B cell (primary cell): Measurements from ENCODE around the gene ACE. TPM values are rescaled to one million over a fixed set of nuclear protein-coding genes. Genes with fewer than 3 reads are reported as not detected.

Experiments used
- ATAC-seq: fragments of 200-7000 bp; cut with Tn5 transposase; one replicate; pipeline ENCODE4 v1.10.0; 2021; ENCODE audit warnings: low read depth, mild to moderate bottlenecking, moderate number of reproducible peaks, moderate library complexity
- CTCF ChIA-PET: fragments of 350-600 bp; sonication (Branson Sonifier 250); formaldehyde crosslinking; loops from one replicate; lab custom pipeline; 2021; ENCODE audit warnings: antibody characterized with exemption, inconsistent platforms; lab: Charles Lee
- POLR2A ChIA-PET: fragments of 350-600 bp; sonication (Branson Sonifier 250); formaldehyde crosslinking; loops from one replicate; lab custom pipeline; 2021; ENCODE audit warnings: antibody characterized with exemption; lab: Charles Lee
- DNase-seq: peaks from one replicate; pipeline ENCODE4 v3.0.0; 2013
- H2AFZ ChIP-seq: 2 replicates; pipeline ENCODE4 v1.6.1; 2012; ENCODE audit warnings: mild to moderate bottlenecking, low read depth, low read length; ENCODE audit not compliant: insufficient read depth, poor library complexity, severe bottlenecking
- H3K27ac ChIP-seq, 2 donors: 1 replicate in 1 of 2; 2 replicates in 1 of 2; pipeline ENCODE4 v1.5.1; 2012 to 2013; ENCODE audit warnings: low read length in 2 of 2, mild to moderate bottlenecking in 2 of 2, moderate library complexity in 1 of 2
- H3K27me3 ChIP-seq, 4 experiments: fragments of 200-600 bp in 1 of 4; sonication (generic) in 1 of 4; replicated peaks in 1 of 4; 1 replicate in 2 of 4; 2 replicates in 2 of 4; pipeline versions ENCODE4 v1.6.1 to v1.7.0; 2013 to 2016; ENCODE audit warnings: low read length in 3 of 4, mild to moderate bottlenecking in 2 of 4, mixed read lengths in 1 of 4, moderate library complexity in 1 of 4; ENCODE audit not compliant: insufficient read depth in 4 of 4, control insufficient read depth in 3 of 4; ENCODE audit errors: control extremely low read depth in 1 of 4
- H3K36me3 ChIP-seq, 2 experiments: replicated peaks in 1 of 2; 1 replicate in 1 of 2; 2 replicates in 1 of 2; pipeline versions ENCODE4 v1.6.1 to v1.7.1; 2013; ENCODE audit warnings: low read length in 1 of 2; ENCODE audit not compliant: insufficient read depth in 2 of 2, control insufficient read depth in 1 of 2; ENCODE audit errors: control extremely low read depth in 1 of 2, extremely low read depth in 1 of 2
- H3K4me1 ChIP-seq, 2 donors: fragments of 200-600 bp in 1 of 2; sonication (generic) in 1 of 2; 1 replicate in 1 of 2; 2 replicates in 1 of 2; pipeline versions ENCODE4 v1.5.1 to v1.6.1; 2013 to 2017; ENCODE audit warnings: low read length in 2 of 2; ENCODE audit not compliant: control insufficient read depth in 2 of 2, insufficient read depth in 2 of 2
- H3K4me2 ChIP-seq: replicated peaks from 2 replicates; pipeline ENCODE3; 2012; ENCODE audit warnings: mild to moderate bottlenecking, low read depth, low read length; ENCODE audit not compliant: poor library complexity, severe bottlenecking
- H3K4me3 ChIP-seq, 5 experiments: fragments of 200-600 bp in 1 of 5; sonication (generic) in 1 of 5; 1 replicate in 3 of 5; 2 replicates in 2 of 5; pipeline versions ENCODE4 v1.5.1 to v1.7.0; 2011 to 2016; ENCODE audit warnings: low read length in 4 of 5, mild to moderate bottlenecking in 4 of 5, low read depth in 2 of 5, control low read depth in 1 of 5, moderate library complexity in 1 of 5; ENCODE audit not compliant: insufficient read depth in 1 of 5; ENCODE audit errors: control extremely low read depth in 1 of 5, extremely low read depth in 1 of 5
- H3K79me2 ChIP-seq: fragments of 200-600 bp; sonication (generic); one replicate; pipeline ENCODE4 v1.6.0; 2016; ENCODE audit warnings: low read length; ENCODE audit not compliant: control insufficient read depth, insufficient read depth
- H3K9ac ChIP-seq: fragments of 200-600 bp; sonication (generic); 2 replicates; pipeline ENCODE4 v1.6.1; 2017; ENCODE audit warnings: mild to moderate bottlenecking, low read length, moderate library complexity
- H3K9me3 ChIP-seq, 3 donors: one replicate each; pipeline versions ENCODE4 v1.6.1 to v1.7.1; 2013; ENCODE audit warnings: low read length in 2 of 3; ENCODE audit not compliant: control insufficient read depth in 2 of 3, insufficient read depth in 1 of 3; ENCODE audit errors: control extremely low read depth in 1 of 3
- H4K20me1 ChIP-seq: 2 replicates; pipeline ENCODE4 v1.6.0; 2012; ENCODE audit warnings: mild to moderate bottlenecking, low read length; ENCODE audit not compliant: insufficient read depth, control insufficient read depth, poor library complexity, severe bottlenecking
- H3K27ac Mint-ChIP-seq: one replicate; pipeline ENCODE4 v1.8.0; 2021; ENCODE audit warnings: mixed read lengths
- H3K27me3 Mint-ChIP-seq: one replicate; pipeline ENCODE4 v1.8.0; 2021; ENCODE audit warnings: mixed read lengths
- H3K4me1 Mint-ChIP-seq: one replicate; pipeline ENCODE4 v1.8.0; 2021; ENCODE audit warnings: mixed read lengths
- H3K4me3 Mint-ChIP-seq: one replicate; pipeline ENCODE4 v1.8.0; 2021; ENCODE audit warnings: mixed read lengths
- H3K9me3 Mint-ChIP-seq: one replicate; pipeline ENCODE4 v1.8.0; 2022; ENCODE audit warnings: mixed read lengths; ENCODE audit not compliant: insufficient read depth
- EZH2 ChIP-seq: IDR thresholded peaks from 2 replicates; pipeline ENCODE4 v1.6.1; 2012; ENCODE audit warnings: borderline replicate concordance, low read depth, mild to moderate bottlenecking, moderate library complexity, low read length; ENCODE audit not compliant: insufficient read depth, poor library complexity, severe bottlenecking
- WGBS: methylation state at CpG from one replicate; pipeline ENCODE4 v1.1.5; 2013; ENCODE audit warnings: missing lambda C conversion rate; ENCODE audit not compliant: insufficient coverage; 5-methylcytosine and 5-hydroxymethylcytosine counted together
- intact Hi-C: fragments of 100-400 bp; cut with micrococcal nuclease; formaldehyde crosslinking; loops from one replicate; pipeline ENCODE4 v1.10.0; 2022
- polyA plus RNA-seq: library from polyadenylated mRNA; depleted of rRNA; stranded (reverse); fragments of >200 nt; gene quantifications from 2 replicates; pipeline ENCODE4 v1.2.3, GENCODE V29; 2012
- total RNA-seq, 2 donors: library from RNA; stranded (reverse); fragments of 120-200 nt in 1 of 2; gene quantifications; 1 replicate in 1 of 2; 2 replicates in 1 of 2; pipeline versions ENCODE4 v1.2.3 to v1.2.4, GENCODE V29; 2013 to 2022
- TF ChIP-seq, protein P1 (sequence below): fragments of 200-600 bp; IDR thresholded peaks from one replicate; pipeline ENCODE4 v1.8.0; 2022; ENCODE audit warnings: antibody characterized with exemption, mild to moderate bottlenecking

Gene ACE
- total and polyA plus RNA-seq, 2 donors (not counting 1 experiment from before 2014, with no cell fraction given) = 0.67 to 2.6 TPM

GRCh38 chr17:63430223-63430622 is 46.6 kb upstream of the ACE start:
- Histone ChIP-seq H3K9me3 (no peaks in the 10 kb centered on the region), H3K27ac (no peak overlapping the region), H3K9ac (no peak overlapping the region), H3K79me2 (no peaks in the 10 kb centered on the region), H3K4me1 (peaks cover 3 to 12% of the 10 kb centered on the region in 2 donors), H4K20me1 (no peaks in the 10 kb centered on the region), H3K27me3 (peaks cover 0 to 19% (median under 1%) of the 10 kb centered on the region in 4 experiments), H3K4me3 (no peak overlapping the region), H2AFZ (no peak overlapping the region), H3K4me2 (no peak overlapping the region), H3K36me3 (no peaks in the 10 kb centered on the region)
- ATAC-seq = no peak
- ChIA-PET CTCF (interaction anchor here (1.8 to 8.7 kb wide), 2 partner anchors 48 to 183 kb away, joined by 10 to 158 read pairs; no protein-coding TSS in a partner anchor), POLR2A (no interaction called here)
- DNase-seq = no peak
- Mint-ChIP-seq H3K4me1 (peaks cover 16% of the 10 kb centered on the region), H3K9me3 (no peaks in the 10 kb centered on the region), H3K27ac (no peak overlapping the region), H3K27me3 (peaks cover 16% of the 10 kb centered on the region), H3K4me3 (no peak overlapping the region)
- 96% methylated on average over 8 of the region's 11 CpGs for WGBS
- intact Hi-C loops = no loop called here
- TF ChIP-seq, protein P1, sequence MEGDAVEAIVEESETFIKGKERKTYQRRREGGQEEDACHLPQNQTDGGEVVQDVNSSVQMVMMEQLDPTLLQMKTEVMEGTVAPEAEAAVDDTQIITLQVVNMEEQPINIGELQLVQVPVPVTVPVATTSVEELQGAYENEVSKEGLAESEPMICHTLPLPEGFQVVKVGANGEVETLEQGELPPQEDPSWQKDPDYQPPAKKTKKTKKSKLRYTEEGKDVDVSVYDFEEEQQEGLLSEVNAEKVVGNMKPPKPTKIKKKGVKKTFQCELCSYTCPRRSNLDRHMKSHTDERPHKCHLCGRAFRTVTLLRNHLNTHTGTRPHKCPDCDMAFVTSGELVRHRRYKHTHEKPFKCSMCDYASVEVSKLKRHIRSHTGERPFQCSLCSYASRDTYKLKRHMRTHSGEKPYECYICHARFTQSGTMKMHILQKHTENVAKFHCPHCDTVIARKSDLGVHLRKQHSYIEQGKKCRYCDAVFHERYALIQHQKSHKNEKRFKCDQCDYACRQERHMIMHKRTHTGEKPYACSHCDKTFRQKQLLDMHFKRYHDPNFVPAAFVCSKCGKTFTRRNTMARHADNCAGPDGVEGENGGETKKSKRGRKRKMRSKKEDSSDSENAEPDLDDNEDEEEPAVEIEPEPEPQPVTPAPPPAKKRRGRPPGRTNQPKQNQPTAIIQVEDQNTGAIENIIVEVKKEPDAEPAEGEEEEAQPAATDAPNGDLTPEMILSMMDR = no peak

- ChIA-PET POLR2A (no interaction called here), CTCF (interaction anchor here (1.1 to 1.8 kb wide), 3 partner anchors 48 to 279 kb away, joined by 3 to 6 read pairs (median 5); no protein-coding TSS in a partner anchor)
- Histone ChIP-seq H3K4me1 (peaks cover 5 to 13% of the 10 kb centered on the region in 2 donors), H3K4me2 (no peak overlapping the region), H3K27ac (no peak overlapping the region), H3K36me3 (no peaks in the 10 kb centered on the region), H3K9ac (no peak overlapping the region), H2AFZ (no peak overlapping the region), H3K79me2 (no peaks in the 10 kb centered on the region), H3K9me3 (peaks cover 0 to 4% (median 0%) of the 10 kb centered on the region in 3 donors), H3K27me3 (peaks cover 0 to 28% (median under 1%) of the 10 kb centered on the region in 4 experiments), H3K4me3 (no peak overlapping the region), H4K20me1 (no peaks in the 10 kb centered on the region)
- WGBS = no CpG with 5 or more reads among the region's 7 CpGs
- ATAC-seq (no peak), DNase-seq (no peak)
- intact Hi-C loops = no loop called here
- Mint-ChIP-seq H3K9me3 (no peaks in the 10 kb centered on the region), H3K27me3 (peaks cover 16% of the 10 kb centered on the region), H3K4me3 (no peak overlapping the region), H3K4me1 (peaks cover 11% of the 10 kb centered on the region), H3K27ac (no peak overlapping the region)
- no peak for TF ChIP-seq EZH2
- TF ChIP-seq, protein P1 = no peak
Observed at GRCh38 chr17:63431618-63431938, 45.3 kb upstream of the ACE start.
